Fibroblast of pulmonary artery (primary cell): ENCODE measurements around the gene THG1L.
A peak's percentile ranks its signal among the peaks of the same experiment; 100 is the strongest.

ENCODE experiments used
- DNase-seq: peaks from one replicate; pipeline ENCODE4 v3.0.0-alpha.2; 2010; ENCODE audit warnings: low read depth
- H3K4me3 ChIP-seq: replicated peaks from 2 replicates; pipeline ENCODE4 v1.5.1; 2011; ENCODE audit warnings: low read depth, mild to moderate bottlenecking, control low read depth, low read length, moderate library complexity
- CTCF ChIP-seq: IDR thresholded peaks from 2 replicates; pipeline ENCODE4 v1.5.1; 2011; ENCODE audit warnings: mild to moderate bottlenecking, control low read depth, low read length, inconsistent platforms; ENCODE audit errors: missing control alignments

Gene THG1L

DNA sequence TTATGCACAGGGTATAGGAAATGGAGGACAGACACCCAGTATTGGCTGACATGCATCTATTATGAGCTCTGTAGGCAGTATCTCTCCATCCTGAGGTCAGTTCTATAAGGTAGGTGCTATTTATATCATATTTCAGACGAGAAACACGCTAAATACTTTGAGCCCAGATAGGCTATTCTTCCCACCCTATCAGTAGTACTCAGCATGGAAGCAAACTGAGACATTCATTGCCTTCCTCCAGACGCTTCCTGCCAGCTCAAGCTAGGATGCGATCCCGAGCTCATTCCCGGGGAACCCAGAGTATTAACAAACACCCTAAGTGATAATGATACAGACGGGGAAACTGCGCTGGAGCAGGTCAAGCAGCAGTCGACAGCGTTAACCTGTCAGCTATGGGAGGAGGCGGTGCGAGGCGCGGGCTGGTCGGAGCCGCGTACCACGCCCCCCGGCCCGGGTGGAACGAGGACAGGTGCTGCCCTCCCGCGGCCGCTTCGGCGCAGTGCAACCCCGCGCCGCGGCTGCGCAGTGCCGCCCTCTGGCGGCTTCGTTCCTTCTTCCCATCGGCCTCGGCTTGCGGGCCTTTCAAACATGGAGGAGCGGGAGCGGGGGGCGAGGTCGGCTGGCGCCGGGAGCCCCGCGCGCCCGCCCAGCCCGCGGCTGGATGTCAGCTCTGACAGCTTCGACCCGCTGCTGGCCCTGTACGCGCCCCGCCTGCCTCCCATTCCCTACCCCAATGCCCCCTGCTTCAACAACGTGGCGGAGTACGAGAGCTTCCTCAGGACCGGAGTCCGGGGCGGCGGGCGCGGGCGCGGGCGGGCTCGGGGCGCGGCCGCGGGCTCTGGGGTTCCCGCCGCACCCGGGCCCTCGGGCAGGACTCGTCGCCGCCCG lies 12.2 kb downstream of the THG1L start, which contains the start of gene LSM11:
LSM11 (plus strand) TSS at position 550 of the 888 bp plus-strand sequence; CDS start at position 589, 39 bp downstream.
- peak within 1 kb of the TSS; percentile 68 for H3K4me3 ChIP-seq
- peak; percentile 80 for DNase-seq
- TF ChIP-seq CTCF, result peak; percentile 66

GRCh38 chr5:157744051-157745011 lies 13.1 kb downstream of the THG1L start:
- no peak for DNase-seq
- peak overlapping the region; percentile 68 for H3K4me3 ChIP-seq
- TF ChIP-seq CTCF, result no peak

DNA sequence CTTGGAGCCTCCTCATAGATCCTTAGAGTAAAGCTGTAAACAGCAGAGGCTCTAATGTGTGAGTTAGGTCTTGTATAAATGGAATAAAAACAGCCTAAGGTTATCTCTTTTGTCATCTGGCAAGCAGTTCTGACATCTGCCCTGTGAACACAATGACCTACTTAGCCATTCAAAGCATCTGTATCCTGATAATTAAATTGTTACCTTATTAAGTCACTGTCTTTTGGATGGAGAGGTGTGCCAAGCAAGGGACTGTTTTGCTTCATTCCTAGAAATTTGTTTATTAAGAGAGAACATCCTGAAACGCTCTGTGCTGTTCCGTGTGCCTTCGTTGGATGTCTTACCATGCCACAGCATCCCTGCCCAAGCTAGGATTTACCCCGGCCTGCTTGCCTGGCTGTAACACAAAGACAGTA lies 13.8 kb downstream of the THG1L start:
- no peak for DNase-seq
- peak overlapping the region; percentile 68 for H3K4me3 ChIP-seq
- no peak for TF ChIP-seq CTCF

DNA sequence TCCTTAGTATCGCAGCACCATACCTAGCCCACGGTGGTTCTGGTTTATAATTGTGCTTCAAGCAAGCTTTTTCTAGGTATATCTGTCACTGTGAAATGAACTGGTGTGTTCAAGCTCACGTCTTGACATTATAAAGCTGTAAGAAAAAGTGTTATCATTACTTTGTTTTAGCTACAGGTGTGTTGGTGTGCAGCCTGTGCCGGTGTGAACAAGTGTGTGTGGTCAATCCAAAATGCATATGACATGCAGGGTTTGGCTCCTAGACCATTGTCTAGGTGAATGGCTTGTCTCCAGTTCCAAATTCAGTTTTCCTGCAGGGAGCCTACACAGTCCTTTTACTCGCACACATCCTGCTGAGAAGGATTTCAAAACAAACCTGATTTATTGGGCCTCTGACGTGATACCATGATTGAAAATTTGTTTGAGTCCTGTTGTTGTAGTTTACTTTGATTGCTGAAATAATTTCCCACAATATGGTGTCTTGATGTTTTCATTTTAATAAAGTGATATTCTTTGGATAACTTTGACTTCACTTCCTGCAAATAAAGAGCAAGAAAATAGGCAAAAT lies 16.0 kb downstream of the THG1L start:
- H3K4me3 ChIP-seq, result no peak overlapping the region
- no peak for DNase-seq
- TF ChIP-seq CTCF, result no peak

DNA sequence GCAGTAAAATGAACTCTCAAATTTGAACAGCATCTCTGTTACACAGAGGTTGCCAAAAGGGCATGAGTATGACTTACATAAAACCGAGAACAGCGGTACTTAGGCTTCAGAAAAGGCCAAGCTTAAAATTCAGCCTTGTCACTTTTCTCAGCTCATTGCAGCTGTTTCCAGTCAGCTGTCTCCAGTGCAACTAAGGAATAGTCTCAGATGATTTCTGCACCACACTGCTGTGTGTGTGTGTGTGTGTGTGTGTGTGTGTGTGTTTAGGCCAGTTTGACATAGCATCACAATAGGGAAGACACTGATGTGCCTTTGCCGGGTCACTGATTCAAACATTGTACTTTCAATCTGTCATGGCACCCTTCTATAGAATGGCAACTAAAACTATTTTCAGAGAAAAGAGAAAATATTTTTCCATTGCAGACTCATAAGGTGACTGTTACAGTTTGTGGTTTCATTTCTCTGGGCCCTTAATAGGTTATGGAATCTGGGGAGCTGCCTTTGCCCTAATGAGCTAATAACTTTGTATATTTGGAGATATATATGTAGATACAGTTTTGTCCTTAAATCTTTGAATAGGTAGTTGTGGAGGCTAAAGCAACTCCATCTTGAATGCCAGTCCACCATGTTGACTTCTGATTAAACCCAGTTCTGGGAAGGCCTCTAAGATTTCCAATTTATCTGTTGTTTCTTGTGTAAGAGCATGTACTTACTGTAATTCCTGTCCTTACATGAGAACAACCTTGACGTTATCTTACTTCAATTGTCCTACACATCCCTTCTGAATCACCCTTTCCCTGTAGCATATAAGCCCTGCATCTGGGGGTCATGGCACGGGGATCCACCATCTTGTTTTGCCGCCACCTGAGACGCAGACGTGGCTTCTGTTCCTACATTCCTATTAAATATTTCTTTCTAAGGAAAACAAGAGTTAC lies 16.8 kb downstream of the THG1L start:
- no peak overlapping the region for H3K4me3 ChIP-seq
- TF ChIP-seq CTCF, result no peak
- peak; percentile 42 for DNase-seq
